Measurements from ENCODE around the gene OPRL1. TPM values are rescaled to one million over a fixed set of nuclear protein-coding genes. Genes with fewer than 3 reads are reported as not detected.

OPRL1 gene
- total and polyA plus RNA-seq, 2 of the 8 experiments (the other 6 are each of a cell fraction or from before 2014, with no cell fraction given) = 0.63 to 0.98 TPM

- 90% methylated on average over 11 of the region's 11 CpGs; no CpG with 5 or more reads in 1 of the 2 experiments for WGBS, 2 experiments (ENCODE audit: extremely low coverage in 1 of 2, insufficient coverage in 1 of 2, insufficient read length in 1 of 2, insufficient replicate concordance in 2 of 2, low coverage in 1 of 2, low lambda C conversion rate in 2 of 2, missing lambda C conversion rate in 1 of 2)
- CTCF ChIA-PET (ENCODE audit: partially characterized antibody) = no interaction called here
- POLR2A ChIA-PET (ENCODE audit: partially characterized antibody) = interaction anchor here (0.6 kb wide), 1 partner anchor 816 kb away, joined by 3 read pairs; no protein-coding TSS in a partner anchor
- TF ChIP-seq CTCF (IDR thresholded peaks at IDR 0.05; ENCODE audit: control extremely low read depth in 1 of 3, insufficient read depth in 1 of 3, low read depth in 1 of 3, low read length in 3 of 3) = no peak
- TF ChIP-seq CTBP2 (IDR thresholded peaks at IDR 0.05; ENCODE audit: borderline replicate concordance, insufficient read depth, insufficient read length, low read length) = no peak
- no peak for TF ChIP-seq CBX5 (IDR thresholded peaks at IDR 0.05; ENCODE audit: low read depth, low read length)
- no peak for TF ChIP-seq RBBP5 (IDR thresholded peaks at IDR 0.05; ENCODE audit: borderline replicate concordance, low read depth, low read length)
- no peak for TF ChIP-seq BCL11A (IDR thresholded peaks at IDR 0.05; ENCODE audit: low read depth in 2 of 2, low read length in 2 of 2)
- no peak for TF ChIP-seq GTF2F1 (IDR thresholded peaks at IDR 0.05; ENCODE audit: borderline replicate concordance, low read depth, low read length)
- TF ChIP-seq ATF2 (IDR thresholded peaks at IDR 0.05; ENCODE audit: low read length) = no peak
- no peak for TF ChIP-seq SIN3A (conservative IDR thresholded peaks at IDR 0.05 in 1 of 2, IDR thresholded peaks at IDR 0.05 in 1 of 2; ENCODE audit: low read depth in 1 of 2, low read length in 2 of 2)
- no peak for TF ChIP-seq POLR2A (IDR thresholded peaks at IDR 0.05; ENCODE audit: control extremely low read depth in 1 of 2, low read depth in 2 of 2, low read length in 2 of 2)
Observed at GRCh38 chr20:64095927-64096326, 16.0 kb downstream of the OPRL1 start.

More at GRCh38 chr20:64095927-64096326, 16.0 kb downstream of the OPRL1 start:
- peaks cover 0 to 7% (median 2%) of the 10 kb centered on the region in 4 experiments; a peak in 3 of 7 replicates for H3K4me1 ChIP-seq (replicated peaks in 1 of 4; ENCODE audit: control insufficient read depth in 3 of 4, insufficient read depth in 4 of 4, low read length in 3 of 4)
- no peak overlapping the region for H3K4ac ChIP-seq (replicated peaks; ENCODE audit: insufficient read length, low read depth, low read length)
- H3K79me1 ChIP-seq (ENCODE audit: low read depth, low read length) = no peaks in the 10 kb centered on the region
- no peak overlapping the region for H3K4me3 ChIP-seq (ENCODE audit: extremely low read depth in 1 of 4, insufficient read depth in 2 of 4, low read depth in 3 of 4, low read length in 4 of 4)
- H2BK5ac ChIP-seq (ENCODE audit: low read depth, low read length) = no peak overlapping the region
- no peaks in the 10 kb centered on the region for H3K79me2 ChIP-seq (ENCODE audit: control insufficient read depth in 1 of 2, insufficient read depth in 2 of 2, low read length in 2 of 2)
- H2BK120ac ChIP-seq (replicated peaks; ENCODE audit: low read depth, low read length) = no peak overlapping the region
- FAIRE-seq (no peak), DNase-seq (ENCODE audit: low read depth in 1 of 2, low spot score in 2 of 2) (no peak)
- H3K23ac ChIP-seq (ENCODE audit: insufficient read length) = no peak overlapping the region
- no peak overlapping the region for H4K5ac ChIP-seq (ENCODE audit: insufficient read length, low read depth, low read length)
- no peak overlapping the region for H4K8ac ChIP-seq (ENCODE audit: extremely low read depth, insufficient read depth, low read length)
- H4K91ac ChIP-seq (replicated peaks; ENCODE audit: insufficient read length, low read length) = no peak overlapping the region
- no peaks in the 10 kb centered on the region for H3K36me3 ChIP-seq (ENCODE audit: control insufficient read depth in 2 of 4, insufficient read depth in 4 of 4, low read length in 3 of 4)
- no peak overlapping the region for H3K4me2 ChIP-seq (ENCODE audit: insufficient read depth in 1 of 2, low read depth in 2 of 2, low read length in 2 of 2)
- H2AK5ac ChIP-seq (ENCODE audit: low read depth, low read length) = no peak overlapping the region
- no peak overlapping the region for H2BK12ac ChIP-seq (ENCODE audit: low read depth, low read length)
- no peak overlapping the region for H2BK20ac ChIP-seq (ENCODE audit: low read length)
- no peak overlapping the region for H3K27ac ChIP-seq (ENCODE audit: low read depth, low read length)
- no peaks in the 10 kb centered on the region for H3K9me3 ChIP-seq (ENCODE audit: insufficient read depth in 2 of 2, low read depth in 1 of 2, low read length in 1 of 2)
- H2AFZ ChIP-seq (ENCODE audit: low read length) = no peak overlapping the region
- no peak overlapping the region for H3K9ac ChIP-seq (replicated peaks in 1 of 4; ENCODE audit: extremely low read depth in 1 of 4, low read depth in 3 of 4, low read length in 3 of 4)
- no peak overlapping the region for H3K14ac ChIP-seq (ENCODE audit: insufficient read length)
- H3K27me3 ChIP-seq (replicated peaks in 1 of 4; ENCODE audit: control insufficient read depth in 3 of 4, extremely low read depth in 1 of 4, insufficient read depth in 3 of 4, low read length in 3 of 4) = peaks cover 0 to 6% (median 3%) of the 10 kb centered on the region in 4 experiments; a peak in 5 of 7 replicates
- no peak overlapping the region for H3K18ac ChIP-seq (ENCODE audit: extremely low read depth, low read length)
- peaks cover 0 to 2% of the 10 kb centered on the region in 2 experiments for H4K20me1 ChIP-seq (replicated peaks in 1 of 2; ENCODE audit: control insufficient read depth in 1 of 2, insufficient read depth in 2 of 2, low read length in 2 of 2)
- H2BK15ac ChIP-seq (ENCODE audit: low read length) = no peak overlapping the region
- H3K23me2 ChIP-seq (ENCODE audit: low read depth, low read length) = peaks cover 5% of the 10 kb centered on the region; the same call in 1 of the 2 replicates
- no peak overlapping the region for H3K56ac ChIP-seq (replicated peaks; ENCODE audit: insufficient read length, low read depth, low read length)
